Endodermal cell (in vitro differentiated cells): ENCODE measurements around the gene DOCK8. TPM values are rescaled to one million over a fixed set of nuclear protein-coding genes. Genes with fewer than 3 reads are reported as not detected.

Experiments
- DNase-seq: peaks from one replicate; pipeline ENCODE4 v3.0.0-alpha.2; 2017
- H3K27ac ChIP-seq: 2 replicates; pipeline ENCODE4 v1.5.1; 2013; ENCODE audit warnings: mild to moderate bottlenecking, low read depth, low read length, moderate library complexity
- H3K27me3 ChIP-seq: 2 replicates; pipeline ENCODE4 v1.6.1; 2013; ENCODE audit warnings: mild to moderate bottlenecking, low read length, moderate library complexity; ENCODE audit not compliant: insufficient read depth, control insufficient read depth, poor library complexity, severe bottlenecking
- H3K36me3 ChIP-seq: 2 replicates; pipeline ENCODE4 v1.7.0; 2013; ENCODE audit warnings: mild to moderate bottlenecking, low read length, moderate library complexity; ENCODE audit not compliant: control insufficient read depth, insufficient read depth
- H3K4me1 ChIP-seq: one replicate; pipeline ENCODE4 v1.7.0; 2013; ENCODE audit warnings: low read length; ENCODE audit not compliant: control insufficient read depth, insufficient read depth
- H3K4me3 ChIP-seq: 2 replicates; pipeline ENCODE4 v1.5.1; 2013; ENCODE audit warnings: mild to moderate bottlenecking, low read length, moderate library complexity
- H3K9ac ChIP-seq: 2 replicates; pipeline ENCODE4 v1.6.1; 2013; ENCODE audit warnings: mild to moderate bottlenecking, low read length, moderate library complexity; ENCODE audit not compliant: poor library complexity, severe bottlenecking; ENCODE audit errors: extremely low read depth
- H3K9me3 ChIP-seq: 2 replicates; pipeline ENCODE4 v1.6.1; 2013; ENCODE audit warnings: mild to moderate bottlenecking, low read length, moderate library complexity; ENCODE audit not compliant: control insufficient read depth
- H3K27ac Mint-ChIP-seq: 2 replicates; pipeline ENCODE4 v1.8.0; 2020; ENCODE audit warnings: mixed read lengths
- H3K27me3 Mint-ChIP-seq: 2 replicates; pipeline ENCODE4 v1.8.0; 2021; ENCODE audit warnings: mild to moderate bottlenecking, mixed read lengths; ENCODE audit not compliant: insufficient read depth
- H3K36me3 Mint-ChIP-seq: 2 replicates; pipeline ENCODE4 v1.8.0; 2020; ENCODE audit warnings: low read depth, mixed read lengths
- H3K4me1 Mint-ChIP-seq: 2 replicates; pipeline ENCODE4 v1.8.0; 2020; ENCODE audit warnings: mixed read lengths
- H3K4me3 Mint-ChIP-seq: 2 replicates; pipeline ENCODE4 v1.8.0; 2020; ENCODE audit warnings: mild to moderate bottlenecking, moderate library complexity, mixed read lengths
- H3K9me3 Mint-ChIP-seq: 2 replicates; pipeline ENCODE4 v1.8.0; 2020; ENCODE audit warnings: mild to moderate bottlenecking, mixed read lengths
- CTCF ChIP-seq: fragments of 200-600 bp; sonication (generic); conservative IDR thresholded peaks from 2 replicates; pipeline ENCODE4 v1.5.0; 2021; ENCODE audit warnings: antibody characterized with exemption, mild to moderate bottlenecking
- WGBS, 2 experiments: methylation state at CpG; one replicate each; pipeline versions ENCODE4 v1.1.5 to v1.1.7; 2013; ENCODE audit warnings: missing lambda C conversion rate in 2 of 2, mixed read lengths in 1 of 2; ENCODE audit not compliant: insufficient coverage in 1 of 2, insufficient read length in 1 of 2; 5-methylcytosine and 5-hydroxymethylcytosine counted together
- total RNA-seq, 2 donors: library from RNA; stranded (reverse); fragmentation: NEBNext Ultra II Directional in 1 of 2; extraction: Animal tissue kit (Norgen Biotek cat#: 25700) in 1 of 2; gene quantifications; 2 replicates in 1 of 2; 3 replicates in 1 of 2; pipeline ENCODE4 v1.2.1, GENCODE V29; 2021

Gene DOCK8
- total RNA-seq, 2 donors from 2014 or later: 26.9 to 28.1 TPM

DNA sequence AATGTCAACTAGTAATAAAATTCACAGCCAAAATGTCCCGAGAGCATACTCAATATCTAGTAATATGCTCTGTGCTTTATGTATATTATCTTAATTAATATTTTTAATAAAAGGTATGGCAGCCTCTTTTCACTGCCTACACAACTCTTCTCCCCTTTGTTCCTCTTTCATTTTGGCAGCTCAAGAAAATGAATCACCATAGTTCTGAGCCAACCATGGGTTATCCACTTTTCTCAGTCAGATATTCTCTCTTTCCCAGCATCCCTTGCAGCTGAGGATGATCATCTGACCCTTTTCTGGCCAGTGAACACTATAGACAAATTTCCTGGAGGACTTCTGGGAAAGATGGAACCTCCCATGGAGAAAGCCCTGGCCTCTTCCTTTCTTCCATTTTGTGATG lies 8.2 kb upstream of the DOCK8 start:
- H3K4me3 Mint-ChIP-seq: no peak overlapping the region
- Histone ChIP-seq H3K36me3 (no peaks in the 10 kb centered on the region), H3K9me3 (no peaks in the 10 kb centered on the region), H3K9ac (no peak overlapping the region), H3K4me3 (no peak overlapping the region), H3K27me3 (no peaks in the 10 kb centered on the region), H3K4me1 (no peaks in the 10 kb centered on the region), H3K27ac (no peak overlapping the region)
- no peaks in the 10 kb centered on the region for H3K9me3 Mint-ChIP-seq
- no peak for DNase-seq
- no peak for TF ChIP-seq CTCF
- peaks cover 5% of the 10 kb centered on the region for H3K27me3 Mint-ChIP-seq
- no peaks in the 10 kb centered on the region for H3K36me3 Mint-ChIP-seq
- no peaks in the 10 kb centered on the region for H3K4me1 Mint-ChIP-seq
- H3K27ac Mint-ChIP-seq: no peak overlapping the region
- WGBS, 2 experiments: no CpG with 5 or more reads among the region's 1 CpG

DNA sequence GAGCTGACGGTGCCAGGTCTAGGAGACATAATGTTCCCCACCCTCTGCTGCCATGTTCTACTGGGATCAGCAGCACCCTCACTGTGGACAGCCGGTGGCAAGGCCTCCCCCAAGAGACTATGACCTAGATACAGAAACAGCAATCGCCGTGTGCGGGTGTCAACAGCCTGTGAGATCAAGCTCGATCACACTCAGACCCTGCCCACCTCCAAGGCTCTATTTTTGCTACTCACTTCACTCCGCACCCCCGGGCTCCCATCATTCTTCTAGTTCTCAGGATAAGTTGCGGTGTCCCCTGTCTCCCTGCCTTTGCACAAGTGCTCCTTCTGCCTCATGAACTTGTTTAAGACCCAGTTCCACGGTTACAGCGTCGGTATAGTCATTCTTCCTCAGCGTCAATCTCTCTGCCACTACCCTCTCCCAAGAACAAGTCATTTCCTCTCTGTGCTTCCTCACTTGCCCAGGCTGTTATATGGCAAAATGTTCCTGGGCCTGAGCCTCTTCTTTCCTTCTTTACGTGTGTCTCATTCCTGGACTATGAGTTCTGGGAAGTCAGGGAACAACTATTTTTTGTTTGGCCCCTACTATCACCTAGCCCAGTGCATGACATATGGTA lies 5.4 kb upstream of the DOCK8 start:
- Mint-ChIP-seq H3K27ac (no peak overlapping the region), H3K27me3 (peaks cover 7% of the 10 kb centered on the region), H3K4me3 (no peak overlapping the region), H3K4me1 (no peaks in the 10 kb centered on the region), H3K36me3 (no peaks in the 10 kb centered on the region), H3K9me3 (no peaks in the 10 kb centered on the region)
- Histone ChIP-seq H3K9ac (no peak overlapping the region), H3K27ac (no peak overlapping the region), H3K9me3 (no peaks in the 10 kb centered on the region), H3K27me3 (no peaks in the 10 kb centered on the region), H3K36me3 (no peaks in the 10 kb centered on the region), H3K4me3 (no peak overlapping the region), H3K4me1 (no peaks in the 10 kb centered on the region)
- WGBS, 2 experiments: 86% methylated on average over 12 to 14 of the region's 14 CpGs
- no peak for DNase-seq
- no peak for TF ChIP-seq CTCF

DNA sequence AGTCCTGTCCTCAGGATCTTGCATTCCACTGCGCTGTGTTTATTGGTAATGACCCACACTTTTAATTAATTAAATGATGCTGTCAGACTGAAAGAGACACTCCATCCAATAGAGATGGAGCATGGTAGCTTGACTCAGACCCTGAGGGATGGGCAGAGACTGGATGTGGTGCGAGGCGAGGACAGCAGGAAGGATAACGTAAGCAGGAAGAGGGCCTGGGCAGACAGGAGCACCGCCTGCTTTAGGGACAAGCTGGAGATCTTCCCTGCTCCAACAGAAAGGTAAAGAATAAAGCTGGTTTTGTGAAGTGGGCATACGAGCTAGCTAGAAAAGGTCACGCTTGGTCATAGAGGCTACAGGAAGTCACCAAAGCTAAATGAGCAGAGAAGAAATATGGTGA lies 3.6 kb upstream of the DOCK8 start:
- TF ChIP-seq CTCF: no peak
- no peaks in the 10 kb centered on the region for H3K36me3 Mint-ChIP-seq
- Histone ChIP-seq H3K4me3 (no peak overlapping the region), H3K27ac (no peak overlapping the region), H3K9me3 (no peaks in the 10 kb centered on the region), H3K4me1 (no peaks in the 10 kb centered on the region), H3K36me3 (no peaks in the 10 kb centered on the region), H3K27me3 (peaks cover 7% of the 10 kb centered on the region), H3K9ac (no peak overlapping the region)
- no peak overlapping the region for H3K27ac Mint-ChIP-seq
- peaks cover 2% of the 10 kb centered on the region for H3K9me3 Mint-ChIP-seq
- WGBS, 2 experiments: 90 to 93% methylated on average over 7 of the region's 7 CpGs
- H3K27me3 Mint-ChIP-seq: peaks cover 12% of the 10 kb centered on the region
- DNase-seq: no peak
- H3K4me1 Mint-ChIP-seq: peaks cover 4% of the 10 kb centered on the region
- no peak overlapping the region for H3K4me3 Mint-ChIP-seq
